ENCODE results near the gene ACBD6.

The ACBD6 gene

GRCh38 chr1:180268556-180269075, 233.8 kb downstream of the ACBD6 start:
- no peak for DNase-seq

- no peak for DNase-seq
These were observed 234.4 kb downstream of the ACBD6 start for GRCh38 chr1:180267761-180268555.

- no peak for DNase-seq
These were observed 235.2 kb downstream of the ACBD6 start for GRCh38 chr1:180267211-180267561.

GRCh38 chr1:180266275-180267210, 235.8 kb downstream of the ACBD6 start:
- no peak for DNase-seq

- no peak for DNase-seq
These were observed 236.5 kb downstream of the ACBD6 start for GRCh38 chr1:180265871-180266270.

- no peak for DNase-seq
These were observed 237.2 kb downstream of the ACBD6 start for GRCh38 chr1:180265201-180265600.

GRCh38 chr1:180264595-180264994, 237.8 kb downstream of the ACBD6 start:
- DNase-seq = no peak

- DNase-seq = no peak
These were observed 239.5 kb downstream of the ACBD6 start for GRCh38 chr1:180262628-180263488.

GRCh38 chr1:180261524-180262155, 240.7 kb downstream of the ACBD6 start:
- no peak for DNase-seq

GRCh38 chr1:180261030-180261429, 241.3 kb downstream of the ACBD6 start:
- DNase-seq = no peak

- DNase-seq = no peak
These were observed 241.8 kb downstream of the ACBD6 start for GRCh38 chr1:180260541-180260940.

GRCh38 chr1:180259431-180260338, 242.7 kb downstream of the ACBD6 start:
- no peak for DNase-seq

GRCh38 chr1:180258935-180259334, 243.4 kb downstream of the ACBD6 start:
- DNase-seq = no peak

GRCh38 chr1:180258290-180258689, 244.1 kb downstream of the ACBD6 start:
- DNase-seq = no peak

- DNase-seq = no peak
These were observed 244.9 kb downstream of the ACBD6 start for GRCh38 chr1:180257486-180257885.

- no peak for DNase-seq
These were observed 245.4 kb downstream of the ACBD6 start for GRCh38 chr1:180257028-180257386.

- no peak for DNase-seq
These were observed 245.9 kb downstream of the ACBD6 start for GRCh38 chr1:180256341-180257027.

- no peak for DNase-seq
These were observed 246.6 kb downstream of the ACBD6 start for GRCh38 chr1:180255536-180256340.

- no peak for DNase-seq
These were observed 247.5 kb downstream of the ACBD6 start for GRCh38 chr1:180254854-180255253.

- DNase-seq = no peak
These were observed 247.9 kb downstream of the ACBD6 start for GRCh38 chr1:180254496-180254819.

All from hippocampal formation (tissue), 2 donors.